Stimulated activated CD4-positive, alpha-beta T cell treated with anti-CD3 and anti-CD28 coated beads, Interleukin-15, amount 100 ng/mL, for 1 hour (primary cell): ENCODE data around the gene MYO18B.
"Not testable (repeated sequence)": the region's sequence is repeated elsewhere in the genome, so short reads cannot be mapped to it uniquely, and the experiment has no call there.

Experiments
- DNase-seq, 2 donors: peaks; one replicate each; pipeline ENCODE4 v3.0.0-alpha.2; 2020; ENCODE audit warnings: low read depth in 1 of 2, low spot score in 1 of 2

Gene MYO18B

GRCh38 chr22:25741692-25742626 lies at the start of gene MYO18B:
TSS of gene MYO18B (plus strand) at chr22:25742188. CDS start at chr22:25761093, 18,905 bp downstream.
- DNase-seq = no peak

- no peak for DNase-seq
Measured at GRCh38 chr22:25692397-25693267, 49.4 kb upstream of the MYO18B start.

- no peak for DNase-seq
Measured at GRCh38 chr22:25693268-25693565, 48.8 kb upstream of the MYO18B start.

GRCh38 chr22:25694196-25694907 lies 47.6 kb upstream of the MYO18B start:
- no peak for DNase-seq

GRCh38 chr22:25695146-25695545 lies 46.8 kb upstream of the MYO18B start:
- no peak for DNase-seq

- DNase-seq = no peak
Measured at GRCh38 chr22:25696763-25697162, 45.2 kb upstream of the MYO18B start.

- DNase-seq = no peak
Measured at GRCh38 chr22:25697181-25697664, 44.8 kb upstream of the MYO18B start.

GRCh38 chr22:25697978-25698377 lies 44.0 kb upstream of the MYO18B start:
- DNase-seq = no peak

GRCh38 chr22:25698461-25698860 lies 43.5 kb upstream of the MYO18B start:
- DNase-seq = no peak

GRCh38 chr22:25698978-25699377 lies 43.0 kb upstream of the MYO18B start:
- no peak for DNase-seq

- no peak for DNase-seq
Measured at GRCh38 chr22:25701056-25701780, 40.8 kb upstream of the MYO18B start.

- DNase-seq = no peak
Measured at GRCh38 chr22:25702040-25702439, 39.9 kb upstream of the MYO18B start.

GRCh38 chr22:25702571-25703167 lies 39.3 kb upstream of the MYO18B start:
- no peak for DNase-seq

GRCh38 chr22:25704701-25705100 lies 37.3 kb upstream of the MYO18B start:
- DNase-seq = no peak

GRCh38 chr22:25706197-25706596 lies 35.8 kb upstream of the MYO18B start:
- DNase-seq = no peak

GRCh38 chr22:25708430-25708829 lies 33.6 kb upstream of the MYO18B start:
- DNase-seq = not testable (repeated sequence)

- no peak for DNase-seq
Measured at GRCh38 chr22:25709758-25710157, 32.2 kb upstream of the MYO18B start.

- no peak for DNase-seq
Measured at GRCh38 chr22:25710501-25710900, 31.5 kb upstream of the MYO18B start.

GRCh38 chr22:25711491-25711890 lies 30.5 kb upstream of the MYO18B start:
- no peak for DNase-seq
